ENCODE results near the gene KCNMB4.

DNA sequence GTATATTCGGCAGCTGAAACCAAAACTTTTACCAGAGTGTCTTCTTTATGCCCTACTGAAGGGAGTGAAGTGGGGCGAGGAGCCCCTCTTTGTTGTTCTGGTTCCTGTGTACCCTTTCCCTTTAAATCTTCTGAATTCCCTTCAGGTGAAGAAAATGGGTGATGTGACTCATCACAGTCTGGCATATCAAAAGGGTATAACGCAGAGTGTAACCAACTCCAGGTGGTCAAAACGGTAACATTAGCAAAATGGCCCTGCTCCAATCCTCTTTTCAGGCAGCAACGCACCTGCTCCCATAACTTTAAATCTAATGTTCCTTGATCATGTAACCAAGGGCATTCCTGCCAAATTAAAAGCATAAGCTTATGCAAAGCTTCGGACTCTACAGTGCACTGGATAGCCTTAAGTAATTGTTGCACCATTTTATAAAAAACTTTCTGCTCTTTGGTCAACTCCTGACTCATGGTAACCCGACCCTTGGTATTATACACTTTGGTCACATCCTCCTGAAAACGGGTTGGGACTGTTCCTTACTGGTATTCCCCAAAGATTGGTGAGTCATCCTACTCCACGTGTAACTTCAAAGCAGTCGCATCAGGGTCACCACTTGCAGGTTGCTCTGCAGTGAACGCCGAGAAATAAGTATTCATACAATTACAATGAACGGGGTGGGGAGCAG lies 83.1 kb downstream of the KCNMB4 start:
- TF ChIP-seq, protein P1, sequence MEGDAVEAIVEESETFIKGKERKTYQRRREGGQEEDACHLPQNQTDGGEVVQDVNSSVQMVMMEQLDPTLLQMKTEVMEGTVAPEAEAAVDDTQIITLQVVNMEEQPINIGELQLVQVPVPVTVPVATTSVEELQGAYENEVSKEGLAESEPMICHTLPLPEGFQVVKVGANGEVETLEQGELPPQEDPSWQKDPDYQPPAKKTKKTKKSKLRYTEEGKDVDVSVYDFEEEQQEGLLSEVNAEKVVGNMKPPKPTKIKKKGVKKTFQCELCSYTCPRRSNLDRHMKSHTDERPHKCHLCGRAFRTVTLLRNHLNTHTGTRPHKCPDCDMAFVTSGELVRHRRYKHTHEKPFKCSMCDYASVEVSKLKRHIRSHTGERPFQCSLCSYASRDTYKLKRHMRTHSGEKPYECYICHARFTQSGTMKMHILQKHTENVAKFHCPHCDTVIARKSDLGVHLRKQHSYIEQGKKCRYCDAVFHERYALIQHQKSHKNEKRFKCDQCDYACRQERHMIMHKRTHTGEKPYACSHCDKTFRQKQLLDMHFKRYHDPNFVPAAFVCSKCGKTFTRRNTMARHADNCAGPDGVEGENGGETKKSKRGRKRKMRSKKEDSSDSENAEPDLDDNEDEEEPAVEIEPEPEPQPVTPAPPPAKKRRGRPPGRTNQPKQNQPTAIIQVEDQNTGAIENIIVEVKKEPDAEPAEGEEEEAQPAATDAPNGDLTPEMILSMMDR (IDR thresholded peaks at IDR 0.05) = no peak
- TF ChIP-seq POLR2AphosphoS5 (IDR thresholded peaks at IDR 0.05) = no peak

All from transverse colon (tissue), 4 donors.